Liver (tissue), 9 donors: ENCODE results near the gene EXOC8. TPM values are rescaled to one million over a fixed set of nuclear protein-coding genes. Genes with fewer than 3 reads are reported as not detected.

Experiments used
- DNase-seq: peaks from one replicate; pipeline ENCODE4 v3.0.0-alpha.2; 2017; ENCODE audit warnings: low spot score
- H3K27ac ChIP-seq, 2 donors: one replicate each; pipeline ENCODE4 v1.7.0; 2013; ENCODE audit warnings: inconsistent platforms in 2 of 2, low read length in 2 of 2, control low read depth in 1 of 2, low read depth in 1 of 2, mild to moderate bottlenecking in 1 of 2
- H3K27me3 ChIP-seq, 4 donors: one replicate each; pipeline versions ENCODE4 v1.6.1 to v1.7.0; 2013; ENCODE audit warnings: low read length in 3 of 4, inconsistent platforms in 1 of 4, mild to moderate bottlenecking in 1 of 4, moderate library complexity in 1 of 4; ENCODE audit not compliant: control insufficient read depth in 4 of 4, insufficient read depth in 4 of 4
- H3K36me3 ChIP-seq, 4 donors: one replicate each; pipeline versions ENCODE4 v1.6.1 to v1.7.0; 2013; ENCODE audit warnings: low read length in 3 of 4, mild to moderate bottlenecking in 3 of 4, low read depth in 1 of 4, moderate library complexity in 1 of 4; ENCODE audit not compliant: control insufficient read depth in 4 of 4, insufficient read depth in 3 of 4
- H3K4me1 ChIP-seq, 4 donors: one replicate each; pipeline versions ENCODE4 v1.6.1 to v1.7.0; 2013; ENCODE audit warnings: low read length in 3 of 4, mild to moderate bottlenecking in 3 of 4, moderate library complexity in 1 of 4; ENCODE audit not compliant: control insufficient read depth in 4 of 4, insufficient read depth in 4 of 4
- H3K4me3 ChIP-seq, 3 donors: one replicate each; pipeline versions ENCODE4 v1.6.1 to v1.7.0; 2013; ENCODE audit warnings: low read length in 3 of 3, control low read depth in 1 of 3, low read depth in 1 of 3, mild to moderate bottlenecking in 1 of 3
- H3K9ac ChIP-seq, 2 donors: one replicate each; pipeline ENCODE4 v1.7.0; 2013; ENCODE audit warnings: low read length in 2 of 2, mild to moderate bottlenecking in 2 of 2, moderate library complexity in 2 of 2, control low read depth in 1 of 2, low read depth in 1 of 2
- H3K9me3 ChIP-seq, 4 donors: one replicate each; pipeline versions ENCODE4 v1.6.1 to v1.7.0; 2013; ENCODE audit warnings: low read length in 3 of 4; ENCODE audit not compliant: control insufficient read depth in 4 of 4
- ATF3 ChIP-seq: IDR thresholded peaks from 2 replicates; pipeline ENCODE4 v1.6.1; 2016; ENCODE audit warnings: antibody characterized with exemption
- CTCF ChIP-seq: fragments of 150-350 bp; IDR thresholded peaks from 2 replicates; pipeline ENCODE4 v1.5.1; 2017; ENCODE audit warnings: improper control_type of control experiment, low read depth, low read length; ENCODE audit not compliant: missing input control
- EGR1 ChIP-seq, 2 donors: IDR thresholded peaks; 2 replicates each; pipeline ENCODE4 v1.6.1; 2016 to 2018; ENCODE audit warnings: antibody characterized with exemption in 2 of 2, low read depth in 2 of 2
- FOXA1 ChIP-seq: IDR thresholded peaks from 2 replicates; pipeline ENCODE4 v1.6.1; 2016; ENCODE audit warnings: antibody characterized with exemption
- FOXA2 ChIP-seq: IDR thresholded peaks from 2 replicates; pipeline ENCODE4 v1.6.1; 2016; ENCODE audit warnings: antibody characterized with exemption
- HNF4G ChIP-seq: IDR thresholded peaks from 2 replicates; pipeline ENCODE4 v1.6.1; 2016; ENCODE audit warnings: antibody characterized with exemption
- JUND ChIP-seq, 2 donors: IDR thresholded peaks; 2 replicates each; pipeline ENCODE4 v1.6.1; 2016; ENCODE audit warnings: antibody characterized with exemption in 2 of 2
- NR2F2 ChIP-seq: IDR thresholded peaks from 2 replicates; pipeline ENCODE4 v1.6.1; 2016; ENCODE audit warnings: antibody characterized with exemption
- RAD21 ChIP-seq, 2 donors: IDR thresholded peaks; 2 replicates each; pipeline ENCODE4 v1.6.1; 2016; ENCODE audit warnings: antibody characterized with exemption in 2 of 2, mild to moderate bottlenecking in 2 of 2
- REST ChIP-seq: IDR thresholded peaks from 2 replicates; pipeline ENCODE4 v1.6.1; 2016; ENCODE audit warnings: antibody characterized with exemption, mild to moderate bottlenecking
- RXRA ChIP-seq, 2 donors: IDR thresholded peaks; 2 replicates each; pipeline ENCODE4 v1.6.1; 2017 to 2018; ENCODE audit warnings: antibody characterized with exemption in 2 of 2, mild to moderate bottlenecking in 1 of 2
- TAF1 ChIP-seq: conservative IDR thresholded peaks from 2 replicates; pipeline ENCODE4 v1.6.1; 2016; ENCODE audit warnings: antibody characterized with exemption, mild to moderate bottlenecking
- YY1 ChIP-seq: IDR thresholded peaks from 2 replicates; pipeline ENCODE4 v1.6.1; 2016; ENCODE audit warnings: antibody characterized with exemption, mild to moderate bottlenecking
- WGBS: extraction: QIAGEN DNeasy Blood & Tissue Kit; methylation state at CpG from one replicate; pipeline ENCODE4 v1.1.7; 2013; 5-methylcytosine and 5-hydroxymethylcytosine counted together
- polyA plus RNA-seq, 2 donors: library from polyadenylated mRNA; stranded (reverse) in 1 of 2; unstranded in 1 of 2; fragments of 200-250 nt in 1 of 2; fragments of >200 nt in 1 of 2; fragmentation: Nextera tagmentation in 1 of 2; extraction: Ambion mirVana in 1 of 2; gene quantifications; one replicate each; pipeline versions ENCODE4 v1.2.1 to v1.2.3, GENCODE V29; 2013 to 2015
- total RNA-seq, 2 donors: library from RNA; depleted of rRNA; stranded (reverse); fragments of >200 nt; gene quantifications; one replicate each; pipeline ENCODE4 v1.2.3, GENCODE V29; 2014
- TF ChIP-seq, protein P1 (sequence below): IDR thresholded peaks from 2 replicates; pipeline ENCODE4 v1.6.1; 2016; ENCODE audit warnings: antibody characterized with exemption
- TF ChIP-seq, protein P2 (sequence below): IDR thresholded peaks from 2 replicates; pipeline ENCODE4 v1.6.1; 2016; ENCODE audit warnings: antibody characterized with exemption
- donor health status: healthy.
- donor health status: healthy.
- donor health status: healthy.
- donor health status: healthy.
- donor health status: healthy.

EXOC8 gene
- total and polyA plus RNA-seq, 4 donors, result 1.6 to 13.4 (median 7.5) TPM

GRCh38 chr1:231357831-231358354 lies 20.2 kb upstream of the EXOC8 start:
- TF ChIP-seq FOXA2 (no peak), ATF3 (no peak), FOXA1 (no peak), TAF1 (no peak), CTCF (peak; percentile 75), HNF4G (no peak), JUND (IDR thresholded peaks at IDR 0.05) (no peak), RXRA (IDR thresholded peaks at IDR 0.05) (no peak), RAD21 (IDR thresholded peaks at IDR 0.05) (peak; percentile 99)
- TF ChIP-seq, protein P1, sequence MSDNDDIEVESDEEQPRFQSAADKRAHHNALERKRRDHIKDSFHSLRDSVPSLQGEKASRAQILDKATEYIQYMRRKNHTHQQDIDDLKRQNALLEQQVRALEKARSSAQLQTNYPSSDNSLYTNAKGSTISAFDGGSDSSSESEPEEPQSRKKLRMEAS, result no peak
- peak; percentile 35 for DNase-seq

GRCh38 chr1:231357187-231357772 lies 19.6 kb upstream of the EXOC8 start:
- no peak overlapping the region for H3K4me3 ChIP-seq
- 66% methylated on average over 10 of the region's 10 CpGs for WGBS
- TF ChIP-seq TAF1, result no peak
- no peak for TF ChIP-seq REST
- no peak for TF ChIP-seq NR2F2
- TF ChIP-seq, protein P2, sequence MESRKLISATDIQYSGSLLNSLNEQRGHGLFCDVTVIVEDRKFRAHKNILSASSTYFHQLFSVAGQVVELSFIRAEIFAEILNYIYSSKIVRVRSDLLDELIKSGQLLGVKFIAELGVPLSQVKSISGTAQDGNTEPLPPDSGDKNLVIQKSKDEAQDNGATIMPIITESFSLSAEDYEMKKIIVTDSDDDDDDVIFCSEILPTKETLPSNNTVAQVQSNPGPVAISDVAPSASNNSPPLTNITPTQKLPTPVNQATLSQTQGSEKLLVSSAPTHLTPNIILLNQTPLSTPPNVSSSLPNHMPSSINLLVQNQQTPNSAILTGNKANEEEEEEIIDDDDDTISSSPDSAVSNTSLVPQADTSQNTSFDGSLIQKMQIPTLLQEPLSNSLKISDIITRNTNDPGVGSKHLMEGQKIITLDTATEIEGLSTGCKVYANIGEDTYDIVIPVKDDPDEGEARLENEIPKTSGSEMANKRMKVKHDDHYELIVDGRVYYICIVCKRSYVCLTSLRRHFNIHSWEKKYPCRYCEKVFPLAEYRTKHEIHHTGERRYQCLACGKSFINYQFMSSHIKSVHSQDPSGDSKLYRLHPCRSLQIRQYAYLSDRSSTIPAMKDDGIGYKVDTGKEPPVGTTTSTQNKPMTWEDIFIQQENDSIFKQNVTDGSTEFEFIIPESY, result no peak
- no peak for TF ChIP-seq ATF3
- TF ChIP-seq YY1, result no peak
- TF ChIP-seq RXRA (IDR thresholded peaks at IDR 0.05), result no peak
- TF ChIP-seq EGR1 (IDR thresholded peaks at IDR 0.05; ENCODE audit: low read depth in 2 of 2), result no peak
- H3K4me1 ChIP-seq, result peaks cover 0 to 6% (median 2%) of the 10 kb centered on the region in 4 donors
- H3K27me3 ChIP-seq, result no peaks in the 10 kb centered on the region
- no peaks in the 10 kb centered on the region for H3K9me3 ChIP-seq
- H3K36me3 ChIP-seq, result peaks cover 0 to 13% (median 6%) of the 10 kb centered on the region in 4 donors
- DNase-seq, result no peak
- H3K27ac ChIP-seq, result no peak overlapping the region
- H3K9ac ChIP-seq, result no peak overlapping the region

More at GRCh38 chr1:231357831-231358354, 20.2 kb upstream of the EXOC8 start:
- Histone ChIP-seq H3K27ac (no peak overlapping the region), H3K4me1 (peaks cover 0 to 6% (median 2%) of the 10 kb centered on the region in 4 donors), H3K4me3 (no peak overlapping the region), H3K36me3 (peaks cover 0 to 9% (median 2%) of the 10 kb centered on the region in 4 donors), H3K9ac (no peak overlapping the region), H3K27me3 (no peaks in the 10 kb centered on the region), H3K9me3 (no peaks in the 10 kb centered on the region)
- WGBS, result 8% methylated on average over 4 of the region's 4 CpGs
